ENCODE measurements around the gene PSAP. TPM values are rescaled to one million over a fixed set of nuclear protein-coding genes. Genes with fewer than 3 reads are reported as not detected.
A peak's percentile ranks its signal among the peaks of the same experiment; 100 is the strongest.
"Not testable (repeated sequence)": the region's sequence is repeated elsewhere in the genome, so short reads cannot be mapped to it uniquely, and the experiment has no call there.

PSAP gene
- total RNA-seq, 1 donor from 2014 or later = 117 TPM

GRCh38 chr10:71864911-71865361, 13.9 kb upstream of the PSAP start:
- DNase-seq (ENCODE audit: low spot score) = no peak
- Mint-ChIP-seq H3K4me1 (ENCODE audit: low read depth) (no peaks in the 10 kb centered on the region), H3K36me3 (ENCODE audit: low read depth) (no peaks in the 10 kb centered on the region), H3K27ac (no peak overlapping the region), H3K27me3 (ENCODE audit: insufficient read depth) (peaks cover 2% of the 10 kb centered on the region), H3K9me3 (no peaks in the 10 kb centered on the region), H3K4me3 (no peak overlapping the region)
- intact Hi-C loops (cut with micrococcal nuclease) = no loop called here

GRCh38 chr10:71863203-71863602, 12.2 kb upstream of the PSAP start:
- H3K27ac Mint-ChIP-seq = no peak overlapping the region
- no peak overlapping the region for H3K4me3 Mint-ChIP-seq
- intact Hi-C loops (cut with micrococcal nuclease) = no loop called here
- H3K27me3 Mint-ChIP-seq (ENCODE audit: insufficient read depth) = peaks cover 2% of the 10 kb centered on the region
- H3K36me3 Mint-ChIP-seq (ENCODE audit: low read depth) = no peaks in the 10 kb centered on the region
- no peaks in the 10 kb centered on the region for H3K4me1 Mint-ChIP-seq (ENCODE audit: low read depth)
- no peaks in the 10 kb centered on the region for H3K9me3 Mint-ChIP-seq
- no peak for DNase-seq (ENCODE audit: low spot score)

- H3K4me3 Mint-ChIP-seq = no peak overlapping the region
- intact Hi-C loops (cut with micrococcal nuclease) = no loop called here
- H3K4me1 Mint-ChIP-seq (ENCODE audit: low read depth) = no peaks in the 10 kb centered on the region
- peak overlapping the region; percentile 54 for H3K27ac Mint-ChIP-seq
- H3K36me3 Mint-ChIP-seq (ENCODE audit: low read depth) = no peaks in the 10 kb centered on the region
- no peak for DNase-seq (ENCODE audit: low spot score)
- H3K9me3 Mint-ChIP-seq = no peaks in the 10 kb centered on the region
- no peaks in the 10 kb centered on the region for H3K27me3 Mint-ChIP-seq (ENCODE audit: insufficient read depth)
Measured at GRCh38 chr10:71860243-71861029, 9.4 kb upstream of the PSAP start.

- Mint-ChIP-seq H3K4me3 (no peak overlapping the region), H3K27ac (no peak overlapping the region), H3K36me3 (ENCODE audit: low read depth) (no peaks in the 10 kb centered on the region), H3K27me3 (ENCODE audit: insufficient read depth) (no peaks in the 10 kb centered on the region), H3K9me3 (no peaks in the 10 kb centered on the region), H3K4me1 (ENCODE audit: low read depth) (no peaks in the 10 kb centered on the region)
- intact Hi-C loops (cut with micrococcal nuclease) = no loop called here
- DNase-seq (ENCODE audit: low spot score) = no peak
Measured at GRCh38 chr10:71857934-71858890, 7.2 kb upstream of the PSAP start.

GRCh38 chr10:71856619-71857018, 5.6 kb upstream of the PSAP start:
- Mint-ChIP-seq H3K4me1 (ENCODE audit: low read depth) (peaks cover 2% of the 10 kb centered on the region), H3K27ac (no peak overlapping the region), H3K27me3 (ENCODE audit: insufficient read depth) (no peaks in the 10 kb centered on the region), H3K36me3 (ENCODE audit: low read depth) (no peaks in the 10 kb centered on the region), H3K4me3 (no peak overlapping the region), H3K9me3 (no peaks in the 10 kb centered on the region)
- no peak for DNase-seq (ENCODE audit: low spot score)
- intact Hi-C loops (cut with micrococcal nuclease) = no loop called here

GRCh38 chr10:71854031-71854430, 3.0 kb upstream of the PSAP start:
- Mint-ChIP-seq H3K27me3 (ENCODE audit: insufficient read depth) (no peaks in the 10 kb centered on the region), H3K27ac (no peak overlapping the region), H3K9me3 (no peaks in the 10 kb centered on the region), H3K36me3 (ENCODE audit: low read depth) (no peaks in the 10 kb centered on the region), H3K4me1 (ENCODE audit: low read depth) (peaks cover 25% of the 10 kb centered on the region), H3K4me3 (no peak overlapping the region)
- DNase-seq (ENCODE audit: low spot score) = no peak
- intact Hi-C loops (cut with micrococcal nuclease) = loop anchor here (5.0 kb wide), 1 partner anchor 408 kb away; no protein-coding TSS in a partner anchor

- H3K27ac Mint-ChIP-seq = no peak overlapping the region
- peak overlapping the region; percentile 97 for H3K4me3 Mint-ChIP-seq
Measured at GRCh38 chr10:71852355-71852937, 1.4 kb upstream of the PSAP start.

GRCh38 chr10:71851465-71852095, 529 bp upstream of the PSAP start:
- H3K27ac Mint-ChIP-seq = peak overlapping the region; percentile 85
- not testable (repeated sequence) for DNase-seq (ENCODE audit: low spot score); H3K27me3 Mint-ChIP-seq (ENCODE audit: insufficient read depth); H3K9me3 Mint-ChIP-seq; H3K36me3 Mint-ChIP-seq (ENCODE audit: low read depth)
- H3K4me1 Mint-ChIP-seq (ENCODE audit: low read depth) = peaks cover 41% of the 10 kb centered on the region
- H3K4me3 Mint-ChIP-seq = peak overlapping the region; percentile 97
- intact Hi-C loops (cut with micrococcal nuclease) = loop anchor here (1.0 to 5.0 kb wide), 6 partner anchors 37 to 532 kb away; partner anchors contain the start of genes SLC29A3 and VSIR

More at GRCh38 chr10:71852355-71852937, 1.4 kb upstream of the PSAP start:
- Mint-ChIP-seq H3K36me3 (ENCODE audit: low read depth) (peaks cover 8% of the 10 kb centered on the region), H3K27me3 (ENCODE audit: insufficient read depth) (no peaks in the 10 kb centered on the region), H3K9me3 (no peaks in the 10 kb centered on the region), H3K4me1 (ENCODE audit: low read depth) (peaks cover 41% of the 10 kb centered on the region)
- DNase-seq (ENCODE audit: low spot score) = no peak
- intact Hi-C loops (cut with micrococcal nuclease) = loop anchor here (5.0 kb wide), 1 partner anchor 410 kb away; no protein-coding TSS in a partner anchor

GRCh38 chr10:71850021-71850742, 869 bp downstream of the PSAP start:
- H3K4me1 Mint-ChIP-seq (ENCODE audit: low read depth) = peaks cover 49% of the 10 kb centered on the region
- H3K27me3 Mint-ChIP-seq (ENCODE audit: insufficient read depth) = no peaks in the 10 kb centered on the region
- H3K4me3 Mint-ChIP-seq = peak overlapping the region; percentile 97
- H3K27ac Mint-ChIP-seq = peak overlapping the region; percentile 85
- no peak for DNase-seq (ENCODE audit: low spot score)
- no peaks in the 10 kb centered on the region for H3K9me3 Mint-ChIP-seq
- peaks cover 8% of the 10 kb centered on the region for H3K36me3 Mint-ChIP-seq (ENCODE audit: low read depth)
- intact Hi-C loops (cut with micrococcal nuclease) = loop anchor here (2.0 to 5.0 kb wide), 3 partner anchors 39 to 473 kb away; no protein-coding TSS in a partner anchor

- peaks cover 54% of the 10 kb centered on the region for H3K4me1 Mint-ChIP-seq (ENCODE audit: low read depth)
- intact Hi-C loops (cut with micrococcal nuclease) = no loop called here
- DNase-seq (ENCODE audit: low spot score) = no peak
- peak overlapping the region; percentile 97 for H3K4me3 Mint-ChIP-seq
- no peak overlapping the region for H3K27ac Mint-ChIP-seq
- H3K36me3 Mint-ChIP-seq (ENCODE audit: low read depth) = peaks cover 8% of the 10 kb centered on the region
- H3K9me3 Mint-ChIP-seq = no peaks in the 10 kb centered on the region
- no peaks in the 10 kb centered on the region for H3K27me3 Mint-ChIP-seq (ENCODE audit: insufficient read depth)
Measured at GRCh38 chr10:71849461-71849908, 1.6 kb downstream of the PSAP start.

- Mint-ChIP-seq H3K9me3 (no peaks in the 10 kb centered on the region), H3K4me1 (ENCODE audit: low read depth) (peaks cover 54% of the 10 kb centered on the region), H3K27me3 (ENCODE audit: insufficient read depth) (no peaks in the 10 kb centered on the region), H3K4me3 (peak overlapping the region; percentile 97), H3K36me3 (ENCODE audit: low read depth) (peaks cover 8% of the 10 kb centered on the region), H3K27ac (no peak overlapping the region)
- intact Hi-C loops (cut with micrococcal nuclease) = no loop called here
- no peak for DNase-seq (ENCODE audit: low spot score)
Measured at GRCh38 chr10:71848325-71849275, 2.5 kb downstream of the PSAP start.
